T-helper 1 cell treated with Interleukin-12 subunit alpha and Interleukin-12 subunit beta and Interleukin-4 antibody, amounts not matched to agents 30 μg/mL and 1 μg/mL, for 36 hours (primary cell): ENCODE results near the gene SLC12A6.

Experiments used
- H3K27ac Mint-ChIP-seq: one replicate; pipeline ENCODE4 v1.8.0; 2021; ENCODE audit warnings: mild to moderate bottlenecking, mixed read lengths
- H3K27me3 Mint-ChIP-seq: one replicate; pipeline ENCODE4 v1.8.0; 2021; ENCODE audit warnings: low read depth, mixed read lengths
- H3K36me3 Mint-ChIP-seq: one replicate; pipeline ENCODE4 v1.8.0; 2021; ENCODE audit warnings: low read depth, mixed read lengths
- H3K4me1 Mint-ChIP-seq: one replicate; pipeline ENCODE4 v1.8.0; 2021; ENCODE audit warnings: low read depth, mixed read lengths
- H3K4me3 Mint-ChIP-seq: one replicate; pipeline ENCODE4 v1.8.0; 2021; ENCODE audit warnings: mild to moderate bottlenecking, moderate library complexity, mixed read lengths
- H3K9me3 Mint-ChIP-seq: one replicate; pipeline ENCODE4 v1.8.0; 2021; ENCODE audit warnings: mixed read lengths

SLC12A6 gene

GRCh38 chr15:34327906-34328305, 9.7 kb downstream of the SLC12A6 start:
- Mint-ChIP-seq H3K27me3 (no peaks in the 10 kb centered on the region), H3K4me3 (peak overlapping the region; percentile 32), H3K4me1 (peaks cover 45% of the 10 kb centered on the region), H3K9me3 (no peaks in the 10 kb centered on the region), H3K27ac (peak overlapping the region; percentile 76), H3K36me3 (peaks cover 7% of the 10 kb centered on the region)

DNA sequence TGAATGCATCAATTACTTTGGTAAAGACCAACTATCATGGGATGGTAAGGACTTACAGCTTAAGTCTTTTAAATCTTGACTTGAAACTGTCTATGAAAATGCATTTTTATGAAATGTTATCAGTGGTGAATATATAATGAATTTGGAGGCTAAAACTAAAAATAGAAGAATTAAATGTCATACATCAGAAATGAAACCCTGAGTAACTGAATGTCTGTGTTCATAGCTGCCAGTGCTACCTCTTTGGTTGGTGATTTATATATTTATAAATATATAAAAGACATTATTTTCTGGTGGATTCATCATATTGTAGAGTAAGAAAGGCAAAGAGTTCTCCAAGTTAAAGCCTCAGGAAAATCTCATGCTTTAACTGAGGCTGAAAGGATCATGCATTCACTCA, 12.2 kb downstream of the SLC12A6 start:
- Mint-ChIP-seq H3K9me3 (no peaks in the 10 kb centered on the region), H3K4me3 (no peak overlapping the region), H3K27ac (no peak overlapping the region), H3K36me3 (peaks cover 7% of the 10 kb centered on the region), H3K27me3 (no peaks in the 10 kb centered on the region), H3K4me1 (peaks cover 36% of the 10 kb centered on the region)

DNA sequence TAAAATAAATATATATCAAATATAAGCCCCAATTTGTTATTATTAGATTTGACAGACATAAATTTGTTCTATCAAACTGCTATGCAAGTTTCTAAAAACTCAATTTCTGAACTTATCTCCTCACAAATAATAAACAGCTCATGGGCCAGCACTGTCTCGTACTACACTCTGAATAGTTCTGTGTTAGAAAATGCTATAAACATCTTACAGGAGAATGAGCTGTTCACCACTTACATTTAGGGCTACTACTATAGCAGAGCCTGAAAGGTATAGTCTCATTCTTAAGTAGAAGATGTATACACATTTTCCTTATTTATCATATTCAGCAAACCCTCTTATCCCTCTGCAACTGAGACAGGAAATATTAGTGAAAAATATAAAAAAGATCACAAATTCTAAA, 12.6 kb downstream of the SLC12A6 start:
- peaks cover 37% of the 10 kb centered on the region for H3K4me1 Mint-ChIP-seq
- H3K27ac Mint-ChIP-seq, result no peak overlapping the region
- no peak overlapping the region for H3K4me3 Mint-ChIP-seq

DNA sequence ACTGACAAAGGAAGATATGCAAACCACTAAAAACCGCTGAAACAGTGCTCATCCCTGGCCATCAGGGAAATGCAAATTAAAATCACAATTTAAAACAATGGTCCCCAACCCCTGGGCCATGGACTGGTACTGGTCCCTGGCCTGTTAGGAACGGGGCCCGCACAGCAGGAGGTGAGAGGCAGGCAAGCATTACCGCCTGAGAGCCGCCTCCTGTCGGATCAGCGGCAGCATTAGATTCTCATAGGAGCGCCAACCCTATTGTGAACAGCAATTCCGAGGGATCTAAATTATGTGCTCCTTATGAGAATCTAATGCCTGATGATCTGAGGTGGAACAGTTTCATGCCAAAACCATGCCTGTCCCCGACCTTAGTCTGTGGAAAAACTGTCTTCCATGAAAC, 14.4 kb downstream of the SLC12A6 start:
- H3K4me1 Mint-ChIP-seq, result peaks cover 33% of the 10 kb centered on the region
- H3K9me3 Mint-ChIP-seq, result no peaks in the 10 kb centered on the region
- H3K27ac Mint-ChIP-seq, result no peak overlapping the region
- no peaks in the 10 kb centered on the region for H3K27me3 Mint-ChIP-seq
- no peak overlapping the region for H3K4me3 Mint-ChIP-seq
- H3K36me3 Mint-ChIP-seq, result peaks cover 7% of the 10 kb centered on the region

More for the DNA sequence above, 12.6 kb downstream of the SLC12A6 start:
- H3K9me3 Mint-ChIP-seq, result no peaks in the 10 kb centered on the region
- H3K36me3 Mint-ChIP-seq, result peaks cover 8% of the 10 kb centered on the region
- no peaks in the 10 kb centered on the region for H3K27me3 Mint-ChIP-seq

DNA sequence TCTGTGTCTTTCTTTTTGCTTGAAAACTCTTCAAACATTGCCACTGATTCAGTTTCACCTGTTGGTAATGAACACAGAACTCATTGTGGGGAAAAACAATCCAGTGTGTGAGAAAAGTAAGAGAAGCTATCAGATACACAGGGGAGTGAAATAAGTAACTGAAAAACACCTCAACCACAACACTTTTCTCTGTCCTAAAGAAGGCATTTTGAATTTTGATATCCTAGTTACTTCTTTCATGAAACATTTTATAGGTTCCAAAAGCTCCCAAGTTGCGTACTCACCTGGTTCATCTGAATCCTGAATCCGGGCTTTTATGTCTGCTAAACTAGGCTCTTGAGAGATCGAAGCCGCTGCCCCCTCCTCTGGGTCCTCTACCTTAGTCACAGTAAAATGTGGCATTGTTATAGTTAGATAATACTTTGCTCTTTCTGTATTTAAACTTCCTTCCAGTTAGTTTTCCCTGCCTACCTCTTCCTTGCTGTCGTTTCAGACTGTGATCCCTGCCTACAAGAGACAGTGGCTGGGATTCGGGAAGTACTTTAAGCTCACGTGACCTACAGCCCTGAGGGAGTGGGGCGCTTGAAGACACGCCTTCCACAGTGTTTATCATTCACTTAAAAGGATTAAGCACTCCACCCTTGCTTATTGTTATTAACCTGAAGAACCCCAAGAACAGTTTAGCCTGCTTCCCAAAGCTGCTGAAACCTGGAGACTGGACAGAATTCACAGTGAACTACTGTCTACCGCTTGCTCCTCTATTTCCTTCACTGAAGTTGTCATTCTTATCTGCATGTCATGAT, 19.1 kb downstream of the SLC12A6 start:
- Mint-ChIP-seq H3K4me1 (peaks cover 39% of the 10 kb centered on the region), H3K36me3 (peaks cover 15% of the 10 kb centered on the region), H3K27ac (peak overlapping the region; percentile 91), H3K4me3 (peak overlapping the region; percentile 91), H3K9me3 (no peaks in the 10 kb centered on the region), H3K27me3 (no peaks in the 10 kb centered on the region)

GRCh38 chr15:34314491-34315490, 22.8 kb downstream of the SLC12A6 start:
- H3K27me3 Mint-ChIP-seq, result no peaks in the 10 kb centered on the region
- peaks cover 19% of the 10 kb centered on the region for H3K36me3 Mint-ChIP-seq
- no peak overlapping the region for H3K4me3 Mint-ChIP-seq
- H3K9me3 Mint-ChIP-seq, result no peaks in the 10 kb centered on the region
- H3K27ac Mint-ChIP-seq, result no peak overlapping the region
- H3K4me1 Mint-ChIP-seq, result peaks cover 34% of the 10 kb centered on the region

- H3K4me3 Mint-ChIP-seq, result no peak overlapping the region
- no peaks in the 10 kb centered on the region for H3K27me3 Mint-ChIP-seq
- peaks cover 26% of the 10 kb centered on the region for H3K4me1 Mint-ChIP-seq
- peak overlapping the region; percentile 2 for H3K27ac Mint-ChIP-seq
- H3K9me3 Mint-ChIP-seq, result no peaks in the 10 kb centered on the region
- peaks cover 29% of the 10 kb centered on the region for H3K36me3 Mint-ChIP-seq
These were observed 26.0 kb downstream of the SLC12A6 start for GRCh38 chr15:34311563-34311962.

DNA sequence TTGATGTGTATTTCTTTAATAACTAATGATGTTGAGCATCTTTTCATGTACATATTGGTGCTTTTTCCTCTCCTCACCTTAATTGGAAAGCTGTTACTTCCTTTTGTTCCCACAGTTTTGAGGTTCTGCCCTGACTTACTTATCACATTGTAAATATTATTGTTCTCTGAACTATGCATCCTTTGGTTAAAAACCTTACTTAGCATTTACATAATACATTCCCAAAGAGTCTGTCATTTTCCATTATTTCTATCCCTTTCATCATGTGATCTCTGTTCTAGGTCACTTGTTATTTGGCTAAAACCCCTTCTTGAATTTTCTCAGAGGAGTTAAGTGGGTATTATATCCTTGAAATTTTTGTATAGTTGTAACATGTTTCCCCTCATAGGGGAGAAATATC, 33.0 kb downstream of the SLC12A6 start:
- peaks cover 22% of the 10 kb centered on the region for H3K36me3 Mint-ChIP-seq
- H3K4me3 Mint-ChIP-seq, result no peak overlapping the region
- H3K27ac Mint-ChIP-seq, result no peak overlapping the region
- no peaks in the 10 kb centered on the region for H3K9me3 Mint-ChIP-seq
- H3K27me3 Mint-ChIP-seq, result no peaks in the 10 kb centered on the region
- peaks cover 18% of the 10 kb centered on the region for H3K4me1 Mint-ChIP-seq

- Mint-ChIP-seq H3K9me3 (no peaks in the 10 kb centered on the region), H3K27ac (no peak overlapping the region), H3K4me3 (no peak overlapping the region), H3K36me3 (peaks cover 12% of the 10 kb centered on the region), H3K27me3 (no peaks in the 10 kb centered on the region), H3K4me1 (peaks cover 8% of the 10 kb centered on the region)
These were observed 36.5 kb downstream of the SLC12A6 start for GRCh38 chr15:34301058-34301457.

- Mint-ChIP-seq H3K4me3 (no peak overlapping the region), H3K4me1 (peaks cover 3% of the 10 kb centered on the region), H3K36me3 (peaks cover 5% of the 10 kb centered on the region), H3K9me3 (no peaks in the 10 kb centered on the region), H3K27me3 (no peaks in the 10 kb centered on the region), H3K27ac (no peak overlapping the region)
These were observed 40.5 kb downstream of the SLC12A6 start for GRCh38 chr15:34297059-34297458.

GRCh38 chr15:34292621-34293020, 45.0 kb downstream of the SLC12A6 start:
- H3K36me3 Mint-ChIP-seq, result peaks cover 29% of the 10 kb centered on the region
- no peak overlapping the region for H3K4me3 Mint-ChIP-seq
- H3K9me3 Mint-ChIP-seq, result peaks cover 7% of the 10 kb centered on the region
- peaks cover 7% of the 10 kb centered on the region for H3K4me1 Mint-ChIP-seq
- no peak overlapping the region for H3K27ac Mint-ChIP-seq
- H3K27me3 Mint-ChIP-seq, result no peaks in the 10 kb centered on the region

DNA sequence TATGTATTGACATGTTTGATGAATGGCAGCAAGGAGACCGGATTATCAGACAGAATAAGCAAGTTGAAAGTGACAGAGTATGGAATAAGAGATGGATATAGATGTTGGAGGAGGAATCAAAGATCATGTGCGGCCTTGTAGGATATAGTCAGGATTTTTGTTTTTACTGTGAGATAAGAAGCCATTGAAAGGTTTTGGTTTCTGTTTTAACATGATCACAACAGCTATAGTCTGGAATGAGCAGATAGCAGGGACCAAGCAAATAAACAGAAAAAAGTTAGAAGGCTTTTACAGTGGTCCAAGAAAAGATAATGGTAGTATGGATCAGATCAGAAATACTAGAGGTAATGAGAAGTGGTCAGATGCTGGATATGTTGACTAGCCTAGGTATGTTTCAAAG, 52.6 kb downstream of the SLC12A6 start:
- peaks cover 10% of the 10 kb centered on the region for H3K9me3 Mint-ChIP-seq
- H3K27me3 Mint-ChIP-seq, result no peaks in the 10 kb centered on the region
- peaks cover 21% of the 10 kb centered on the region for H3K36me3 Mint-ChIP-seq
- peak overlapping the region; percentile 30 for H3K4me3 Mint-ChIP-seq
- peak overlapping the region; percentile 53 for H3K27ac Mint-ChIP-seq
- H3K4me1 Mint-ChIP-seq, result peaks cover 9% of the 10 kb centered on the region

GRCh38 chr15:34282384-34282783, 55.2 kb downstream of the SLC12A6 start:
- Mint-ChIP-seq H3K27ac (no peak overlapping the region), H3K36me3 (peaks cover 7% of the 10 kb centered on the region), H3K4me3 (no peak overlapping the region), H3K4me1 (peaks cover 9% of the 10 kb centered on the region), H3K27me3 (no peaks in the 10 kb centered on the region), H3K9me3 (peaks cover under 1% of the 10 kb centered on the region)

- H3K4me1 Mint-ChIP-seq, result peaks cover 8% of the 10 kb centered on the region
- no peaks in the 10 kb centered on the region for H3K9me3 Mint-ChIP-seq
- H3K27me3 Mint-ChIP-seq, result no peaks in the 10 kb centered on the region
- H3K36me3 Mint-ChIP-seq, result peaks cover 6% of the 10 kb centered on the region
- no peak overlapping the region for H3K27ac Mint-ChIP-seq
- no peak overlapping the region for H3K4me3 Mint-ChIP-seq
These were observed 57.4 kb downstream of the SLC12A6 start for GRCh38 chr15:34280193-34280592.

GRCh38 chr15:34279368-34279767, 58.2 kb downstream of the SLC12A6 start:
- H3K4me3 Mint-ChIP-seq, result no peak overlapping the region
- H3K27me3 Mint-ChIP-seq, result no peaks in the 10 kb centered on the region
- no peak overlapping the region for H3K27ac Mint-ChIP-seq
- no peaks in the 10 kb centered on the region for H3K4me1 Mint-ChIP-seq
- peaks cover 4% of the 10 kb centered on the region for H3K36me3 Mint-ChIP-seq
- H3K9me3 Mint-ChIP-seq, result no peaks in the 10 kb centered on the region
